ENCODE results near the gene USP25.

DNA sequence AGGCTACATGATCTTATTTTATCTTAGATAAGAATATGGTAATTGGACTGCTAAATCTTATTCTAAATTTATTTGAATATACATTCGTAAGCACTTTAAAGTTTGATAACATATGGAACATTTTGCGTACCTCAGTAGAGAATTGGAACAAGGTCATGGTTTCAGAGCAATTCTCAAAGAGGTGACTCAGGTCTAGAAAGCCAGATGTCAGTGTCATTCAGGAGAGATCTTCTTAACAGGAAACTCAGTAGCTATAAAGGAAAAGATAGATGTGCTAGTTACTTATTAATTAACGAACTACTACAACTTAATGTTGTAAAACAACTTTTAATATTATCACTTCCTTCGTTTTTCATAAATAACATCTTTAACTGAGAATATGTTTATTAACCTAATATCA, 142.5 kb downstream of the USP25 start:
- TF ChIP-seq, protein P1, sequence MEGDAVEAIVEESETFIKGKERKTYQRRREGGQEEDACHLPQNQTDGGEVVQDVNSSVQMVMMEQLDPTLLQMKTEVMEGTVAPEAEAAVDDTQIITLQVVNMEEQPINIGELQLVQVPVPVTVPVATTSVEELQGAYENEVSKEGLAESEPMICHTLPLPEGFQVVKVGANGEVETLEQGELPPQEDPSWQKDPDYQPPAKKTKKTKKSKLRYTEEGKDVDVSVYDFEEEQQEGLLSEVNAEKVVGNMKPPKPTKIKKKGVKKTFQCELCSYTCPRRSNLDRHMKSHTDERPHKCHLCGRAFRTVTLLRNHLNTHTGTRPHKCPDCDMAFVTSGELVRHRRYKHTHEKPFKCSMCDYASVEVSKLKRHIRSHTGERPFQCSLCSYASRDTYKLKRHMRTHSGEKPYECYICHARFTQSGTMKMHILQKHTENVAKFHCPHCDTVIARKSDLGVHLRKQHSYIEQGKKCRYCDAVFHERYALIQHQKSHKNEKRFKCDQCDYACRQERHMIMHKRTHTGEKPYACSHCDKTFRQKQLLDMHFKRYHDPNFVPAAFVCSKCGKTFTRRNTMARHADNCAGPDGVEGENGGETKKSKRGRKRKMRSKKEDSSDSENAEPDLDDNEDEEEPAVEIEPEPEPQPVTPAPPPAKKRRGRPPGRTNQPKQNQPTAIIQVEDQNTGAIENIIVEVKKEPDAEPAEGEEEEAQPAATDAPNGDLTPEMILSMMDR (IDR thresholded peaks at IDR 0.05; ENCODE audit: insufficient read depth, low read length), result no peak
- TF ChIP-seq SPI1 (IDR thresholded peaks at IDR 0.05; ENCODE audit: borderline replicate concordance, low read depth) (no peak), POLR2AphosphoS5 (IDR thresholded peaks at IDR 0.05; ENCODE audit: low read depth) (no peak), GABPA (IDR thresholded peaks at IDR 0.05; ENCODE audit: low read depth) (no peak)
- TF ChIP-seq, protein P2, sequence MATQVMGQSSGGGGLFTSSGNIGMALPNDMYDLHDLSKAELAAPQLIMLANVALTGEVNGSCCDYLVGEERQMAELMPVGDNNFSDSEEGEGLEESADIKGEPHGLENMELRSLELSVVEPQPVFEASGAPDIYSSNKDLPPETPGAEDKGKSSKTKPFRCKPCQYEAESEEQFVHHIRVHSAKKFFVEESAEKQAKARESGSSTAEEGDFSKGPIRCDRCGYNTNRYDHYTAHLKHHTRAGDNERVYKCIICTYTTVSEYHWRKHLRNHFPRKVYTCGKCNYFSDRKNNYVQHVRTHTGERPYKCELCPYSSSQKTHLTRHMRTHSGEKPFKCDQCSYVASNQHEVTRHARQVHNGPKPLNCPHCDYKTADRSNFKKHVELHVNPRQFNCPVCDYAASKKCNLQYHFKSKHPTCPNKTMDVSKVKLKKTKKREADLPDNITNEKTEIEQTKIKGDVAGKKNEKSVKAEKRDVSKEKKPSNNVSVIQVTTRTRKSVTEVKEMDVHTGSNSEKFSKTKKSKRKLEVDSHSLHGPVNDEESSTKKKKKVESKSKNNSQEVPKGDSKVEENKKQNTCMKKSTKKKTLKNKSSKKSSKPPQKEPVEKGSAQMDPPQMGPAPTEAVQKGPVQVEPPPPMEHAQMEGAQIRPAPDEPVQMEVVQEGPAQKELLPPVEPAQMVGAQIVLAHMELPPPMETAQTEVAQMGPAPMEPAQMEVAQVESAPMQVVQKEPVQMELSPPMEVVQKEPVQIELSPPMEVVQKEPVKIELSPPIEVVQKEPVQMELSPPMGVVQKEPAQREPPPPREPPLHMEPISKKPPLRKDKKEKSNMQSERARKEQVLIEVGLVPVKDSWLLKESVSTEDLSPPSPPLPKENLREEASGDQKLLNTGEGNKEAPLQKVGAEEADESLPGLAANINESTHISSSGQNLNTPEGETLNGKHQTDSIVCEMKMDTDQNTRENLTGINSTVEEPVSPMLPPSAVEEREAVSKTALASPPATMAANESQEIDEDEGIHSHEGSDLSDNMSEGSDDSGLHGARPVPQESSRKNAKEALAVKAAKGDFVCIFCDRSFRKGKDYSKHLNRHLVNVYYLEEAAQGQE (IDR thresholded peaks at IDR 0.05; ENCODE audit: insufficient replicate concordance, low read depth), result no peak
